GM12878 (cell line): ENCODE results near the gene SIDT2. TPM values are rescaled to one million over a fixed set of nuclear protein-coding genes. Genes with fewer than 3 reads are reported as not detected.

ENCODE experiments used
- ATAC-seq: fragments of 200-7000 bp; cut with Tn5 transposase; 3 replicates; pipeline ENCODE4 v1.9.1; 2020; ENCODE audit warnings: mild to moderate bottlenecking, moderate library complexity
- BruUV-seq: library from RNA; stranded (reverse); fragments of 400-500 nt; replicated peaks from 2 replicates; lab custom pipeline; 2021; lab: Mats Ljungman, UMichigan
- CTCF ChIA-PET: fragments of 300-600 bp; sonication (Branson Sonifier 250); formaldehyde crosslinking; extraction: SDS; loops from one replicate; lab custom pipeline; 2021; ENCODE audit warnings: inconsistent platforms; lab: Yijun Ruan, JAX
- POLR2A ChIA-PET: fragments of 350-600 bp; formaldehyde crosslinking; extraction: SDS; loops from one replicate; lab custom pipeline; 2021; ENCODE audit warnings: inconsistent platforms; lab: Charles Lee
- RAD21 ChIA-PET: fragments of 300-600 bp; sonication (Branson Sonifier 250); formaldehyde crosslinking; loops from one replicate; lab custom pipeline; 2023; ENCODE audit warnings: antibody characterized with exemption; ENCODE audit not compliant: unreplicated experiment; lab: Charles Lee
- SMC1A ChIA-PET: fragments of 300-600 bp; sonication (Branson Sonifier 250); formaldehyde crosslinking; loops from one replicate; lab custom pipeline; 2023; ENCODE audit not compliant: unreplicated experiment, uncharacterized antibody; lab: Charles Lee
- DNase-seq: peaks from one replicate; pipeline ENCODE4 v3.0.0-alpha.2; 2011; ENCODE audit warnings: low read depth, low spot score
- FAIRE-seq: peaks from 3 replicates; lab custom pipeline; 2011; peaks lifted over from hg19 to GRCh38; lab: Jason Lieb, UNC
- H2AFZ ChIP-seq: 2 replicates; pipeline ENCODE4 v1.6.0; 2011; ENCODE audit warnings: low read depth, low read length, control low read depth; ENCODE audit not compliant: control insufficient read depth
- H3K27ac ChIP-seq: 2 replicates; pipeline ENCODE4 v1.5.1; 2011; ENCODE audit warnings: control low read depth; ENCODE audit not compliant: control insufficient read depth, insufficient read depth
- H3K27me3 ChIP-seq, 2 experiments: replicated peaks in 1 of 2; 2 replicates each; pipeline versions ENCODE4 v1.6.0 to v1.6.1; 2011; ENCODE audit warnings: low read length in 1 of 2; ENCODE audit not compliant: control insufficient read depth in 2 of 2, insufficient read depth in 2 of 2
- H3K36me3 ChIP-seq, 2 experiments: 2 replicates each; pipeline ENCODE4 v1.5.1; 2011; ENCODE audit warnings: low read length in 1 of 2; ENCODE audit not compliant: control insufficient read depth in 2 of 2, insufficient read depth in 2 of 2
- H3K4me1 ChIP-seq: 2 replicates; pipeline ENCODE4 v1.6.1; 2011; ENCODE audit warnings: mild to moderate bottlenecking, low read length, moderate library complexity, mixed read lengths; ENCODE audit not compliant: control insufficient read depth, insufficient read depth
- H3K4me2 ChIP-seq: 2 replicates; pipeline ENCODE4 v1.6.0; 2011; ENCODE audit warnings: control low read depth; ENCODE audit not compliant: control insufficient read depth, insufficient read depth
- H3K4me3 ChIP-seq: fragments of 200-600 bp; sonication (generic); 2 replicates; pipeline ENCODE4 v1.5.1; 2016
- H3K79me2 ChIP-seq: 2 replicates; pipeline ENCODE4 v1.6.0; 2011; ENCODE audit warnings: low read length; ENCODE audit not compliant: control insufficient read depth, insufficient read depth
- H3K9ac ChIP-seq: 2 replicates; pipeline ENCODE4 v1.8.0; 2011; ENCODE audit warnings: low read length, control low read depth, mixed read lengths; ENCODE audit not compliant: control insufficient read depth, insufficient read depth
- H3K9me3 ChIP-seq: replicated peaks from 3 replicates; pipeline ENCODE4 v1.5.1; 2011; ENCODE audit warnings: mild to moderate bottlenecking, low read length; ENCODE audit not compliant: control insufficient read depth, insufficient read depth
- H4K20me1 ChIP-seq: 2 replicates; pipeline ENCODE4 v1.6.0; 2011; ENCODE audit not compliant: control insufficient read depth, insufficient read depth
- BCL3 ChIP-seq: IDR thresholded peaks from 2 replicates; pipeline ENCODE4 v1.6.1; 2011; ENCODE audit warnings: borderline replicate concordance, low read depth, mild to moderate bottlenecking, moderate library complexity, low read length; ENCODE audit not compliant: insufficient read depth, poor library complexity, severe bottlenecking
- BHLHE40 ChIP-seq, 2 experiments: fragments of 450-650 bp in 1 of 2; IDR thresholded peaks; 2 replicates each; pipeline ENCODE4 v1.6.1; 2011 to 2017; ENCODE audit warnings: low read depth in 2 of 2, borderline replicate concordance in 1 of 2, improper control_type of control experiment in 1 of 2, low read length in 1 of 2, mild to moderate bottlenecking in 1 of 2
- EGR1 ChIP-seq, 2 experiments: IDR thresholded peaks; 1 replicate in 1 of 2; 2 replicates in 1 of 2; pipeline ENCODE4 v1.6.1; 2011 to 2012; ENCODE audit warnings: low read depth in 2 of 2, low read length in 2 of 2, borderline replicate concordance in 1 of 2, mild to moderate bottlenecking in 1 of 2, moderate library complexity in 1 of 2
- GATAD2B ChIP-seq: fragments of 450-650 bp; conservative IDR thresholded peaks from 2 replicates; pipeline ENCODE4 v1.6.1; 2017; ENCODE audit warnings: low read depth, mild to moderate bottlenecking, moderate library complexity
- IRF4 ChIP-seq: IDR thresholded peaks from 2 replicates; pipeline ENCODE4 v1.6.1; 2011; ENCODE audit warnings: low read depth, low read length
- IRF5 ChIP-seq: fragments of 450-650 bp; IDR thresholded peaks from 2 replicates; pipeline ENCODE4 v1.6.1; 2017; ENCODE audit warnings: borderline replicate concordance
- NFYB ChIP-seq: IDR thresholded peaks from 2 replicates; pipeline ENCODE4 v1.6.1; 2011; ENCODE audit warnings: low read depth, mild to moderate bottlenecking, low read length, improper control_type of control experiment, moderate library complexity; ENCODE audit not compliant: insufficient read depth
- SUZ12 ChIP-seq: fragments of 200-600 bp; sonication (generic); IDR thresholded peaks from one replicate; pipeline ENCODE4 v1.6.1; 2018; ENCODE audit warnings: antibody characterized with exemption, mild to moderate bottlenecking; ENCODE audit not compliant: unreplicated experiment
- ZBED1 ChIP-seq: IDR thresholded peaks from 2 replicates; pipeline ENCODE4 v1.6.1; 2016; ENCODE audit warnings: borderline replicate concordance
- WGBS: methylation state at CpG from one replicate; pipeline ENCODE4 v1.1.6; 2016; ENCODE audit warnings: low lambda C conversion rate; ENCODE audit not compliant: insufficient replicate concordance, insufficient coverage; ENCODE audit errors: missing lambda C conversion rate; 5-methylcytosine and 5-hydroxymethylcytosine counted together
- in situ Hi-C: fragments of 300-500 bp; cut with MboI; formaldehyde crosslinking; loops from 9 replicates; pipeline ENCODE4 v1.14.3; 2018; ENCODE audit warnings: mixed read lengths
- intact Hi-C: fragments of 100-400 bp; cut with micrococcal nuclease; formaldehyde crosslinking; loops from one replicate; pipeline ENCODE4 v1.14.2; 2022; ENCODE audit not compliant: unreplicated experiment
- polyA plus RNA-seq, 11 experiments: library from polyadenylated mRNA; depleted of rRNA in 4 of 11; unstranded in 6 of 11; stranded (reverse) in 5 of 11; fragments of >200 nt; fragmentation: Nextera tagmentation in 4 of 11; fragmentation: Illumina TruSeq in 1 of 11; extraction: Ambion mirVana in 4 of 11; extraction: Trizol in 1 of 11; gene quantifications; 1 replicate in 1 of 11; 2 replicates in 10 of 11; pipeline versions ENCODE4 v1.2.1 to v1.2.3, GENCODE V29; 2011 to 2016; ENCODE audit warnings: inconsistent platforms in 2 of 11, missing spikeins in 2 of 11, low read depth in 1 of 11
- total RNA-seq, 4 experiments: library from RNA; depleted of rRNA in 3 of 4; stranded (reverse); fragments of >200 nt in 3 of 4; fragmentation: Illumina TruSeq in 1 of 4; extraction: Trizol in 1 of 4; gene quantifications; 2 replicates each; pipeline versions ENCODE4 v1.2.1 to v1.2.3, GENCODE V29; 2013 to 2021
- TF ChIP-seq, protein P1 (sequence below): fragments of 450-650 bp; IDR thresholded peaks from 2 replicates; pipeline ENCODE4 v1.6.1; 2016; ENCODE audit warnings: mild to moderate bottlenecking

SIDT2 gene
- total and polyA plus RNA-seq, 10 of the 15 experiments (the other 5 are each of a cell fraction or from before 2014, with no cell fraction given), result 4.9 to 23.9 (median 10.3) TPM

GRCh38 chr11:117212697-117213355 is 34.3 kb downstream of the SIDT2 start:
- H2AFZ ChIP-seq, result no peak overlapping the region
- intact Hi-C loops, result no loop called here
- 95% methylated on average over 9 of the region's 11 CpGs for WGBS
- ChIA-PET SMC1A (interaction anchor here (1.2 kb wide), 1 partner anchor 12 kb away, joined by 3 read pairs; no protein-coding TSS in a partner anchor), CTCF (interaction anchor here (1.0 to 2.1 kb wide), 2 partner anchors 32 to 34 kb away, joined by 3 to 7 read pairs; partner anchors contain the start of gene SIDT2), POLR2A (interaction anchor here (1.8 kb wide), 1 partner anchor 34 kb away, joined by 8 read pairs; no protein-coding TSS in a partner anchor), RAD21 (interaction anchor here (0.7 kb wide), 1 partner anchor 83 kb away, joined by 4 read pairs; no protein-coding TSS in a partner anchor)
- TF ChIP-seq IRF4 (no peak), GATAD2B (no peak), EGR1 (IDR thresholded peaks at IDR 0.05; ENCODE audit: borderline replicate concordance in 1 of 2, low read depth in 2 of 2, low read length in 2 of 2) (no peak), ZBED1 (no peak), BCL3 (no peak), IRF5 (no peak), SUZ12 (no peak), NFYB (no peak), BHLHE40 (IDR thresholded peaks at IDR 0.05; ENCODE audit: borderline replicate concordance in 1 of 2, low read depth in 2 of 2, low read length in 1 of 2) (no peak)
- TF ChIP-seq, protein P1, sequence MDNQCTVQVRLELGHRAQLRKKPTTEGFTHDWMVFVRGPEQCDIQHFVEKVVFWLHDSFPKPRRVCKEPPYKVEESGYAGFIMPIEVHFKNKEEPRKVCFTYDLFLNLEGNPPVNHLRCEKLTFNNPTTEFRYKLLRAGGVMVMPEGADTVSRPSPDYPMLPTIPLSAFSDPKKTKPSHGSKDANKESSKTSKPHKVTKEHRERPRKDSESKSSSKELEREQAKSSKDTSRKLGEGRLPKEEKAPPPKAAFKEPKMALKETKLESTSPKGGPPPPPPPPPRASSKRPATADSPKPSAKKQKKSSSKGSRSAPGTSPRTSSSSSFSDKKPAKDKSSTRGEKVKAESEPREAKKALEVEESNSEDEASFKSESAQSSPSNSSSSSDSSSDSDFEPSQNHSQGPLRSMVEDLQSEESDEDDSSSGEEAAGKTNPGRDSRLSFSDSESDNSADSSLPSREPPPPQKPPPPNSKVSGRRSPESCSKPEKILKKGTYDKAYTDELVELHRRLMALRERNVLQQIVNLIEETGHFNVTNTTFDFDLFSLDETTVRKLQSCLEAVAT, result no peak
- H3K4me1 ChIP-seq, result no peaks in the 10 kb centered on the region; the same call in 1 of the 2 replicates
- H3K27me3 ChIP-seq, result no peaks in the 10 kb centered on the region
- no peak overlapping the region for H3K9ac ChIP-seq
- H3K27ac ChIP-seq, result no peak overlapping the region
- peaks cover 5 to 25% of the 10 kb centered on the region in 2 experiments for H3K36me3 ChIP-seq
- DNase-seq (no peak), ATAC-seq (no peak), FAIRE-seq (no peak)
- no peaks in the 10 kb centered on the region for H3K79me2 ChIP-seq
- H3K9me3 ChIP-seq, result no peaks in the 10 kb centered on the region
- no peak overlapping the region for H3K4me3 ChIP-seq
- H4K20me1 ChIP-seq, result no peaks in the 10 kb centered on the region
- no peak overlapping the region for H3K4me2 ChIP-seq
- BruUV-seq, result TSS peak; percentile 2
- in situ Hi-C loops, result no loop called here
